GM21528 (cell line): Measurements from ENCODE around the gene GRK2.
A peak's percentile ranks its signal among the peaks of the same experiment; 100 is the strongest.
"Not testable (repeated sequence)": the region's sequence is repeated elsewhere in the genome, so short reads cannot be mapped to it uniquely, and the experiment has no call there.

ENCODE experiments used
- ATAC-seq: cut with Tn5 transposase; IDR thresholded peaks from one replicate; pipeline ENCODE4 v1.9.1; 2021; ENCODE audit warnings: mild to moderate bottlenecking, moderate library complexity; ENCODE audit not compliant: unreplicated experiment, low FRiP score

The GRK2 gene

DNA sequence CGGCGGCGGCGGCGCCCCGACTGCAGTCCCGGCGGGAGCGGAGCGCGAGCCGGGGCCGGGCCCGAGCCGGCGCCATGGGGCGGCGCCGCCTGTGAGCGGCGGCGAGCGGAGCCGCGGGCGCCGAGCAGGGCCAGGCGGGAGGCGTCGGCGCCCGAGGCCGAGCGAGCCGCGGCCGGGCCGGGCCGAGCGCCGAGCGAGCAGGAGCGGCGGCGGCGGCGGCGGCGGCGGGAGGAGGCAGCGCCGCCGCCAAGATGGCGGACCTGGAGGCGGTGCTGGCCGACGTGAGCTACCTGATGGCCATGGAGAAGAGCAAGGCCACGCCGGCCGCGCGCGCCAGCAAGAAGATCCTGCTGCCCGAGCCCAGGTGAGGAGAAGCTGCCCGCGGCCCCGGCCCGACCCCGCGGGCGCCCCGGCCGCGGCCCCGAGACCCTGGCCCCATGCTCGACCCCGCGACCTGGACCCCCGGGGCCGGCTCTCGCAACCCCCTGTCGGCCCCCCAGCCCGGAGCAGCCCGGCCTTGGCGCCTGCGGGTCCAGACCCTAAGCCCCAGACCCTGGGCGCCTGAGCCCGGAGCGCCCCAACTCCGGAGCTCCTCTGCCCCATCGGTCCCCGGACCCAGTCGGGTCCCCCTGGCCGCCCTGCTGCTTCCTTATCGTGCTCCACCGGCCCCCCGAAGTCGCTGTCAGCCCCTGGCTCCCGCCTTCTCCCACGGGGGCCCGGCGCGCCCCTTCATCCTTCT is at the start of gene GRK2:
Gene GRK2, plus strand, starts transcription at position 25 of the 739 bp plus-strand sequence. Its CDS starts 227 bp downstream, at position 252.
- ATAC-seq, result no peak

DNA sequence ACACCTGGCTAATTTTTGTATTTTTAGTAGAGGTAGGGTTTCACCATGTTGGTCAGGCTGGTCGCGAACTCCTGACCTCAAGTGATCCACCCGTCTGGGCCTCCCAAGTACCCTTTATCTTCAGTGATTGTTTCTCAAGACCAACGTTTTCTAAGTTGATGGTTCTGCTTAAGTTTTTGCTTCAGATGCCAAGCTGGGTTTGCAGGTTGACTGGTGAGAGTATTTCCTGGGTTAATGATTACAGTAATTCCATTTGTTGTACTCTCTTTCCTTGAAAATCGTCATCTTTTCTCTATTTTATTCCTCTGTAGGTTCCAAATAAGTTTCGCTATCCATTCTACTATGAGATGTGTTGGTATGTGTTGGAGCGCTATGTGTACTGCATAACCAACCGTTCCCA is 38.5 kb upstream of the GRK2 start:
- ATAC-seq, result no peak

DNA sequence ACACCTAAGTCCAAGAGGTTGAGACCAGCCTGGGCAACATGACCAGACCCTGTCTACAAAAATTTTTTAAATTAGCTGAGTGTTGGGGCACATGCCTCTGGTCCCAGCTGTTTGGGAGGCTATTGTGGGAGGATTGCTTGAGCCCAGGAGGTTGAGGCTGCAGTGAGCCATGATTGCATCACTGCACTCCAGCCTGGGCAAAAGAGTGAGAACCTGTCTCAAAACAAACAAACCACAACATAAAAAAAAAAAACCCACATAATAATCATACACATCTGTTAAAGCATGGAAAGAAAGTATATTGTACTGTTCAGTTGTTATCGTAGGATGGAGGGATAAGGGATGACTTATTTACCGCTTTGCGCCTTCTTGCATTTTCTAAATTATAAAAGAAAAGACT is 35.9 kb upstream of the GRK2 start:
- ATAC-seq, result no peak

DNA sequence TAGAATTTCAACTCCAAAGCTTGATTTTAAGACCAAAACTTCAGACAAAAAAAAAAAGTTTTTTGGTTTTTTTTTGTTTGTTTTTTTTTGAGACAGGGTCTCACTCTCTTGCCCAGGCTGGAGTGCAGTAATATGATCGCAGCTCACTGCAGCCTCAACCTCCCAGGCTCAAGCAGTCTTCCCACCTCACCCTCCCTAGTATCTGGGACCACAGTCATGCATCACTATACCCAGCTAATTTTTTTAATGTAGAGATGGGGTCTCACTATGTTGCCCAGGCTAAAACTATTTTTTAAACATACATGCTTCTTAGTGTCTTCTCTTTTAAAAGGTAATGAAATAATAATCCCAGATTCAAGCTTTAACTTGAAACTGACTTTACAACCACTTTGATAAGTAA is 35.4 kb upstream of the GRK2 start:
- ATAC-seq, result no peak

DNA sequence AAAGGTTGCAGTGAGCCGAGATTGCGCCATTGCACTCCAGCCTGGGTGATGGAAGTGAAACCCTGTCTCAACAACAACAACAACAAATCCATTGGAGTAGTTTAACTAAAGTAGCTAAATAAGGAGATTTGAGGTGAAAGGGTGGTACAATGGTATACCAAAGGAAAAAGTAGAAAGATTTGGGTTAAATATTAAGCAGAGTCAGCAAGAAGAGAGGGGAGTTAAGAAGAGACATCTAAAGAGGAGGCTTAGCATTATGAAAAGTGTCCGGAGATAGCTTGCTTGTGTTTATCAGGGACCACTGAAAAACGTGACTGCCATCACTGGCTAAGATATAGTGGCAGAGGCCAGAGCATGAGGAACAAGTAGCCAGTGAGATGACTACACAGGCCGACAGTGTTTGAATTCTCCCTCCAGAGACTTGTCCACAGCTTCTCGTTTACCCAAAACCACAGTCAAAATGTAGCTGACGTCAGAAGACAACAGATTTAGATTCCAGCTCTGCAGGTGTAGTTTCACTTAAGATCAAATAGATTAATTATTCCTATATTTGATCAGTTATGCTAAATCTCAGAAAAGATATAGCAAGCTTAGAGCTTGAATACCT is 32.6 kb upstream of the GRK2 start:
- no peak for ATAC-seq

DNA sequence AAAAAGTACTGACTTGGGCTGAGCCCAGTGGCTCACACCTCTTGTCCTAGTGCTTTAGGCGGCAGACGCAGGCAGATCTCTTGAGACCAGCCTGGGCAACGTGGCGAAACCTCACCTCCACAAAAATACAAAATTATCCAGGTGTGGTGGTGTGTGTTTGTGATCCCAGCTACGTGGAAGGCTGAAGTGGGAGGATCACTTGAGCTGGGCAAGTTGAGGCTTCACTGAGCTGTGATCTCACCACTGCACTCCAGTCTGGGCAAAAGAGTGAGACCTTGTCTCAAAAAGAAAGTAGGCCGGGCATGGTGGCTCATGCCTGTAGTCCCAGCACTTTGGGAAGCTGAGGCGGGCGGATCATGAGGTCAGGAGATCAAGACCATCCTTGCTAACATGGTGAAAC is 31.7 kb upstream of the GRK2 start:
- not testable (repeated sequence) for ATAC-seq

DNA sequence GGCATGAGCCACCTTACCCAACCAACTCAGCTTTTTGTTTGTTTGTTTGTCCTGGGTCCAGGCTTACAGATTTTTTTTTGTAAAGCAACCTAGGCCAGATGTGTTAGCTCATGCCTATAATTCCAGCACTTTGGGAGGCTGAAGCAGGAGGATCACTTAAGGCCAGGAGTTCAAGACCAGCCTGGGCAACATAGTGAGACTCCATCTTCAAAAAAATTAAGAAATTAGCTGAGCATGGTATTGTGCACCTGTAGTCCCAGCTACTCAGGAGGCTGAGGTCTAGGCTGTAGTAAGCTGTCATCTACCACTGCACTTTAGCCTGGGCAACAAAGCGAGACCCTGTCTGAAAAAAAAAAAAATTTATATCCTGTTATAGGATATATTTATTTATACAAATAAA is 28.7 kb upstream of the GRK2 start:
- no peak for ATAC-seq

DNA sequence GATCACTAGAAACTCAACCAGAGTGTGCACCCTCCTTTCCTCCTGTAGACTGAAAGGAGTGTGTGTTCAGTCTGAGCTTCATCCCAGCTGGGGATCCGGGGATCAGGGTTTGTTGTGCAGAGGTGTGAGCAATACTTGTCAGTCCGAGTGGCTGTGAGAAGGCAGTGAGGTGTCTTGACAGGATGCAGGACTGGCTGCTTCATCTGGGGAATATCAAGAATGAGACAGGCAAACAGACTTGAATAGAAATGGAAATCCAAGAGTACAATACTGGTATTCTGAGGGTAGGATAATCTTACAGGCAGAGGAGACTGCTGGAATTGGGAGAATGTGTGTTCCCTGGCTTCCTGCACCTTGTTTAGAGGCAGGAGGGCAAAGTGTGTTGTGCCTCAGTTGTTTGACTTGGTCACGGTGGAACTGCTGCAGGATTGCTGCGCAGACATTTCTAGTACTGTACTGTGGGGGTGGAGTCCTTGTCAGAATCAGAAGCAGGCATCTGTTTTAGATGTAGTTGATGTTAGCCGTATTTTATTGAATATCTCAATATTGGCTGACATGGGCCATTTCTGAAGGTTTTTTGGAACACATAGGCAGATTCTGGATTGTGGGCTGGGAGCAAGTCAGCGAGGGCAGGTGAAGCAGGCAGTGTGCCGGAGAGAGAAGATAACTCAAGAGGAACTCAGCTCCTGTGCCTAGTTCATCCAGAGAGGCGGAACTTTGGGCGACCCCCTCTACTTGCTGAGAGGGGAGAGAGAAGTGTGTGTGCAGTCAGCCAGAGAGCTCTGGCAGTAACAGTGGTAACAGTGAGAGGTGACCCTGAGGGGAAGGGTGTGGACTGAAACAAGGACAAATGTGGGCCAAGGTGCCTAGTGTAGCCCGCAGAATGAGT is 27.1 kb upstream of the GRK2 start:
- ATAC-seq, result no peak

DNA sequence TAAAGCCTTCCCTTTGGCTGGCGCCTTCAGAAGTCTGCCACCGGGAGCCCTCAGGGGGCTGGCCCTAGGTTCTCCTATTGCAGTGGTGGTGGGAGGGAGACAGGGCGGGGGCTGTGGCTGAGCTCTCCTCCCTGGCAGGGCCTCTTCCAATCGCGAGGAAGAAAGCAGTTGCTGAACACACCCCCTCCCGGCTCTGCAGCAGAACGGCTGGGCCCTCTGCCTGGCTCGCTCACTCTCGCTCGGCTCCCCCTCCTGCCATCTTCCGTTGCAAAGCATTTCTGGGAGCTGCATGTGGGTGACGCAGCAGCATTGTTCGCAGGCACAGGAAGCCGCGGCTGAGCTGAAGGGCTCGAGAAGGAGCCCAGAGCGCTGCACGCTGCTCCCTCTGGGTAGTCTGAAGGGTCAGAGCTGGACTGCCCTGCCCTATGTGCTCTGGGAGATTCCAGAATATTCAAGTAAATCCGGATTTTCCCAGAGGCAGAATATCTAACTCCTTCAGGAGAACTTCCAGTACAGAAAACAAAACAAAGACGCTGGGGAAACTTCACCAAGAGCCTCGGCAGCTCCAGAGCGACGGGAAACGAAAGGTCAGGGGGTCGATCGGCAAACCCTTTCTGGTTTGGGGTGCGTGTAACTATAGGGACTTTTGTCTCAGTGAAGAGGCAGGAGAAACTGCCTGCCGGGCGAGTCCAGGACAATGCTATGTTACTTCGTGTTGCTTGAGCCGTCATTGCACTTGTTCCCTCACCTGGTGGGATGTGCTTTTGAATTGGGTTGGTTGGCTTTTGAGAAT is 26.3 kb upstream of the GRK2 start:
- ATAC-seq, result peak; percentile 88

DNA sequence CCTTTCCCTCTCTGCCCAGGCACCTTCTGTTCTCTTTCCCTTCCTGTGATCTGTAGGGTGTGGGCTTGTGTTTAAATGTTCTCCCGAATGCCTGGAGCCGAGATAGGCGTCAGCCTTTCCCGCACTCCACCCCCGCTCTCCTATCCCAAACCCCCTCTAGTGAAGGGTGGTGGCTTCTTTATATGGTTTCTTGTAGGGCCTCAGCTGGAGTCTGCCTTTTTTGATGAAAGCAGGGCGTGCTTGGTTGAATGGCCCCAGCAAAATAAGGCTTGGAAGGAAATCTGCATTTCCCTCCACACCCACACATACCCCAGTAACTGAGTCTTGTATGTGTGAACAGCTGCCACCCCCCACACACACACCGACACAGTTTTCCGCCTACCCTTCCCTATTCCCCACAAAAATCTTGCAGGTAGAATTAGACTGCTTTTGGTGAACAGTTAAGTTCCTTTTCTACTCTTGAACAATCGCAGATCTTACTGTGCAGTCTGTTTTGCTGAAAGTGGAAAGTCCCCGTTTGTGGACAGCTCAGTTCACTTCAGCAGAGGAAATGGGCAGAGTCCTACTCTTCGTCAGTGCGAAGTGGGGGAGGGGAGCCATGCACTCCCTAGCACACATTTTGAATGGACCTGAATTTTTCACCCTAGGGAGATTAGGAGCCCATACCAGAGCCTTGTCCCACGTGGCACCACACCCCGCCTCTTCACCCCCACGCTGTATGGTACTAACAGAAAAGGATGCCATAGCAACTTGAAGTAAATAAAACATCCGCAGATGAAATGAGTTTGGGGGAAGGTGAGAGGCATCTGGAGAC is 25.5 kb upstream of the GRK2 start:
- no peak for ATAC-seq

DNA sequence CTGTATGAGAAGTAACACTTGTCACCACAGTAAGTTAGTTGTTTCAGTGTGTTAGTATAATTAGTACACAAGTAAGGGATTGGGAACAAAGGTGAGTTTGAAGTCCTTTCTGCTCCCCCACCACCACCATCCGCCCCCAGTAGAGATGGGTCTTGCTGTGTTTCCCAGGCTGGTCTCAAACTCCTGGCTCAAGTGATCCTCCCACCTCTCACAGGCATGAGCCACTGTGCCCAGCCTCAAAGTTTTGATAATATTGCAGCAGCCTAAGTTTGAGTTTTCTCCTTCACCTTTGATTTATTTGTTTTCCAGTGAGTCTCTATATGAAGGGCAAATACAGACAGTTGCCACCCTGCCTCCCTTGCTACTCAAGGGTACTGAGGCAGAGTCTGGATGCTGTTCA is 23.7 kb upstream of the GRK2 start:
- no peak for ATAC-seq

DNA sequence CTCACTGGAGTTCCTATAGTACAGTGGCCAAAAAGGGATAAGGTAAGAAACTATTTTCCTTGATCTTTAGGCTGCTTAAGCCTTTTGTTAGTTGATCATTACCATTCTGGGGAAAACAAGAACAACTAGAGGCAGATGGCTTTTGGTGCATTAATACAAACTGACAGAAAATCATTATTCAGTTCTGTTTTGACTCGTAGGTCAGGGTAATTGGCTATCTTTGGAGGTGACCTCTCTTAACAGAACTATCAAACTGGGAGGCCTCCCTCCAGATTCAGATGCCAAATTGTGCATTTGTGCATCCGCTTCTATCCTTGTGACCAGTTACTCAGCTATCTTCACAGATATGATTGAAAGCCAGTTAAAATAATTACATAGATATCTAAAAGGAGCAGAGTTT is 23.2 kb upstream of the GRK2 start:
- no peak for ATAC-seq

DNA sequence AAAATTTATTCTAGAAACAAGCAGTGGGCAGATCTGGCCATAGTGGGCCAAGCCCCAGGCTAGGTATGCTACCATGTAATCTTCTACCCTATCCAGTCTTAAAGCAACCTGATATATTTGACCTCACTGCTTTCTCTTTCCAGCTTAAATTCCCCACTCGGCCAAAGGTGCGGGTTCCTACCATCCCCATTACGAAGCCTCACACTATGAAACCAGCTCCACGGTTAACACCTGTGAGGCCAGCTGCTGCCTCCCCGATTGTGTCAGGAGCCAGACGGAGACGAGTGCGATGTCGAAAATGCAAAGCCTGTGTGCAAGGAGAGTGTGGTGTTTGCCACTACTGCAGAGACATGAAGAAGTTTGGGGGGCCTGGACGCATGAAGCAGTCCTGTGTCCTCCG is 21.2 kb upstream of the GRK2 start:
- ATAC-seq, result no peak

DNA sequence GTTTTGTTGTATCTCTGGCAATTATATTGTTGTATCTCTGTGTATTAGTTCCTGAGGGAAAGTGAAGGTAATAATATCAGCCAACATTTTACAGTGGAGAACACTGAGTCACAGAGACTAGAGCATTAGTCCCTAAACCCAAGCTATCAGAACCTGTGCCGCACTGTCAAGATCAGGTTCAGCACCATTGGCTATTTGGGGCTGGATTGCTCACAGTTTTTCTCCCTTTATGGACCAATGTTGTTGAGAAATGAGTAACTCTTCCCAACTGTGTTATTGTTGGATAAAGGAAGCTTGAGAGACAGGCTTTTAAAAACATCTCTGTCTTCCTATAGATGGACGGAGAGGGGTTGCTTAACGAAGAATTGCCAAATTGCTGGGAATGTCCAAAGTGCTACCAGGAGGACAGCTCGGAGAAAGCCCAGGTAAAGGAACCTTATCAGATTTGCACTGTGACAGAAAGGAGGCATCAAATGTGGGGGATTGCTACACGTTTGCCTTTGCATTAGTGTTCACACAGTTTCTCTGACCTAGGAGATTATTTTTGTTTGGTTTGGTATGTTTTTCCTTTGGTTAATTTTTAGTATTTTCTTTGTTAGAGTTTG is 18.2 kb upstream of the GRK2 start:
- ATAC-seq, result no peak

DNA sequence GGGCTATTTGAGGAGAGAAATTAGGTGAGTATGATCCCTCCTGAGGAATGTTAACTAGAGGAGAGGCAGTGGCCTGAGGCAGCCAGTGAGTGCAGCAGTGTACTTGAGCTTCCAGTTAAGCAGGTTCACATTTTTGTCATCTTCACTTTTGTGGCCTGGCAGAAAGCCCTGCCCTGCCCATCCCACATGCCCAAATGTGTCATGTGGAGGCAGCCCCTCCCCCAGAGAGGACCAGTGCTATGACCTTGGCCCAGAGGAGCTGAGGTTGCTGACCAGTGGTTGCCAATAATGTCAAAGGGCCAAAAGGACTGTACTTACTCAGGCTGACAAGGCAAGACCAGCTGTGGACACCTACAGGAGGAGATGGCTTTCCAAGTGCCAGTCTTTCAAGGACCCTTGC is 17.6 kb upstream of the GRK2 start:
- no peak for ATAC-seq

DNA sequence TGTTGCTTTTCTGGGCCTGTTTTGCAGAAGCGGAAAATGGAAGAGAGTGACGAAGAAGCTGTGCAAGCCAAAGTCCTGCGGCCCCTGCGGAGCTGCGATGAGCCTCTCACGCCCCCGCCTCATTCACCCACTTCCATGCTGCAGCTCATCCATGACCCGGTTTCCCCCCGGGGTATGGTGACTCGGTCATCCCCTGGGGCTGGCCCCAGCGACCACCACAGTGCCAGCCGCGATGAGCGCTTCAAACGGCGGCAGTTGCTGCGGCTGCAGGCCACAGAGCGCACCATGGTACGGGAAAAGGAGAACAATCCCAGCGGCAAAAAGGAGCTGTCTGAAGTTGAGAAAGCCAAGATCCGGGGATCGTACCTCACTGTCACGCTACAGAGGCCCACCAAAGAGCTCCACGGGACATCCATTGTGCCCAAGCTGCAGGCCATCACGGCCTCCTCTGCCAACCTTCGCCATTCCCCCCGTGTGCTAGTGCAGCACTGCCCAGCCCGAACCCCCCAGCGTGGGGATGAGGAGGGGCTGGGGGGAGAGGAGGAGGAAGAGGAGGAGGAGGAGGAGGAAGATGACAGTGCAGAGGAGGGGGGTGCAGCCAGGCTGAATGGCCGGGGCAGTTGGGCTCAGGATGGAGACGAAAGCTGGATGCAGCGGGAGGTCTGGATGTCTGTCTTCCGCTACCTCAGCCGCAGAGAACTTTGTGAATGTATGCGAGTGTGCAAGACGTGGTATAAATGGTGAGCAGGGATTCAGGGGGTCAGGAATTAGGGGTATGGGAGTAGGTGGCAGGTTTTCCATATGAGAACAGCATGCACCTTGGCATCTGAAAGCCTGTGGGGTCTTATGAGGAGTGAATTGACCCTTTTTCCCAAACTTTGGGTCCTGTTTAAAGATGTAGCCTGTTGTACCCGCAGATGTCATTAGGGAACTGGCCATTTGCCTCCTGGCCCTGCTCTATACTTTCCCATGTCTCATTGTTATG is 15.9 kb upstream of the GRK2 start:
- ATAC-seq, result no peak

DNA sequence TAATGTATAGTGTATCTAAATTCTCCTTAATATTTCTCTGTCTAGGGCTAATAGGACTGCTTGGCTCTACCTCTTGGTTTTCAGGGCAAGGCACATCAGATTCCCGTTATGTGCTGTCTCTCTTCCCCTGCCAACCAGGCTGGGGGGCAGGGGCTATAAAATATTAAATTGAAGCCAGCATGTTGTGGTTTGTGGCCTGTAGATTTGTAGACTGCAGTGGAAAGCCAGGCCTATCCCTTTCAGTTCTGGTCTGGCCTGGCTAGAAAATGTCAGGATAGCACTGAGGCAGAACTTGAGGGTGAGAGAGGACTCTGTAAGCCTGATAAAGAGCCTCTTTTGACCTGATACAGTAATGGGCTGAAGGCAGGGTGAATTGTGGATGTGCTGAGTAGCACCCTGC is 14.4 kb upstream of the GRK2 start:
- ATAC-seq, result no peak

DNA sequence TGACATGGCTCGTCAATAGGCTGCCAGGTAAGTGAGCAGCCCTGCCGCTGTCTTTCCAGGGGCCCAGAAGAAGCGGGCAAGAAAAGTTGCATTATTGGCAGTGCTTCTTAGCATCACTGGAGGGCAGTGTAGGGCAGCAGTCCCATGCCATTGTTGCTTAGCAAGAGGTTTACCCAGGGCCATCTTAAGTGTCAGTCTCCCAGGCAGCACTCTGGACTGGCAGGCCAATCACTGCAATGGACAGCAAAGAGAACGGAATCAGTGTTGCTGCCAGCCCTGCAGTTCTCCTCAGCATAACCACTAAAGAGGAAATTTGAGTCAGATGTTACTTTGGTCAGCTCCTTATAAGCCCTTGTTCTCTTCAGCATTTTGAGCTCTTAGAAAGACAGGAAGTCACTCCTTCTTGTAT is 13.4 kb upstream of the GRK2 start:
- no peak for ATAC-seq
